H1 (cell line): Measurements from ENCODE around the gene VPS41. TPM values are rescaled to one million over a fixed set of nuclear protein-coding genes. Genes with fewer than 3 reads are reported as not detected.

Source experiments
- EZH2 ChIP-seq: fragments of 200-600 bp; sonication (generic); IDR thresholded peaks from 2 replicates; pipeline ENCODE4 v1.7.1; 2012; ENCODE audit warnings: low read depth, mild to moderate bottlenecking, moderate library complexity, low read length, inconsistent platforms; ENCODE audit not compliant: severe bottlenecking
- MAX ChIP-seq: IDR thresholded peaks from 2 replicates; pipeline ENCODE4 v1.6.1; 2012; ENCODE audit warnings: inconsistent platforms
- RNF2 ChIP-seq: fragments of 200-900, 300-1000 bp; sonication (generic); IDR thresholded peaks from 2 replicates; pipeline ENCODE4 v1.7.1; 2016; ENCODE audit warnings: borderline replicate concordance, low read depth, mild to moderate bottlenecking, antibody characterized with exemption, low read length; ENCODE audit not compliant: poor library complexity, severe bottlenecking; ENCODE audit errors: missing control alignments
- YY1 ChIP-seq: IDR thresholded peaks from 2 replicates; pipeline ENCODE4 v1.6.1; 2011; ENCODE audit warnings: low read depth, mild to moderate bottlenecking, low read length
- polyA plus RNA-seq, 7 experiments: library from polyadenylated mRNA; depleted of rRNA in 3 of 7; stranded (reverse) in 5 of 7; unstranded in 2 of 7; fragments of >200 nt in 5 of 7; fragments of 200-250 nt in 2 of 7; gene quantifications; 1 replicate in 5 of 7; 2 replicates in 1 of 7; 4 replicates in 1 of 7; pipeline versions ENCODE4 v1.2.1 to v1.2.3, GENCODE V29; 2011 to 2013; ENCODE audit warnings: missing spikeins in 2 of 7, mixed read lengths in 2 of 7
- total RNA-seq: library from RNA; stranded (reverse); fragmentation: NEBNext Ultra II Directional; extraction: Animal tissue kit (Norgen Biotek cat#: 25700); gene quantifications from 2 replicates; pipeline ENCODE4 v1.2.1, GENCODE V29; 2021

VPS41 gene
- total and polyA plus RNA-seq, 2 of the 8 experiments (the other 6 are each of a cell fraction or from before 2014, with no cell fraction given) = 10.7 to 63.3 TPM

DNA sequence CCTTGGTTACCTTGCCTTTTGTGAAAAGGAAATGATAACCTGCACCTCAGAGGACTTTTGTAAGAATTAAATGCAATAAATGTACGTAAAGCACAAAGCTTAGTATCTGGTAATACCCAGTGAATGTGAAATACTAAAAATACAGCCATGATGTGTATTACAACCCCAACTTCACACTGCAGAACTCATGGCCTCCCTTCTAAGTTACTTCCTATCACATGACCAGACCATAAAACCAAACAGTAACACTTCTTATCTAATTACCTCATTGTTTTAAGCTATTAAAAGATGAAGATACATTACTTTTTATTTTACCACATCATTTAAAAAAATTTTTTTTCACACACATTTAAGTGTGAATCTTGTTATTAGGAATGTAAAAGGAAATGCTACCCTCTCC is 29.0 kb downstream of the VPS41 start (continued):
- TF ChIP-seq RNF2 = no peak
- TF ChIP-seq MAX = no peak
- TF ChIP-seq YY1 = no peak
- TF ChIP-seq EZH2 = no peak
